ENCODE data around the gene BRICD5. TPM values are rescaled to one million over a fixed set of nuclear protein-coding genes. Genes with fewer than 3 reads are reported as not detected.
A peak's percentile ranks its signal among the peaks of the same experiment; 100 is the strongest.

BRICD5 gene
- total and polyA plus RNA-seq, 4 experiments from 2014 or later: 0.39 to 33.4 (median 32.4) TPM; not detected in 1

DNA sequence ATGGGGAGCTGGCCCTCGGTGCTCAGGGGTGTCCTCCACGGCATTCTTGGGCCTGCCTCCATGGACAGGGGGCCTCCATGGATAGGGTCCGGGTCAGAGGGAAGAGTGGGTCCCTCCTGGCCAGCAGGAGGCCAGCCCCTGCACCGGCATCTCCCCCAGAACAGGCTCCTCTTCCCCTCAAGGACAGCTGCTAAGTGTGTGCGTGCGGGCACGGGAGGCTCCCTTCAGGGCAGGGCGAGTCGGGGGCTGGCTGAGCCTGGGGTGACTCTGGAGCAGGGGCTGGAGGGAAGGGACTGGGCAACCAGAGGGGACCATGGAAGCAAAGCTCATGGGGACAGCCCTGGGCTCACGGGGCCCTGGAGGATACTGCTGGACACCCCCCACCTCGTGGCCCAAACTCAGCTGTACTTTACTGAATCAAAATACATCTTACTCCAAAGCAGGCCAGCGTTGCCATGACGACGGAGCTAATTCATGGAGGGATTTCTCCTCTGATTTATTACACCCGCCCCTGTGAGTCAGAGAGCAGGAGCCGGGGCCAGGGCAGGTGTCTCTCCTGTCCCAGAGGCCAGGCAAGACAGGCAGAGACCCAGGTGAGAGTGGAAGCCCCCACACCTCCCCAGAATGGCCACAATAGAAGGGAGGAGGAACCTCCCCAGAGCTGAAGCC lies 16.4 kb downstream of the BRICD5 start:
- no peaks in the 10 kb centered on the region for H3K9me3 ChIP-seq (ENCODE audit: control insufficient read depth in 1 of 2, low read length in 2 of 2)
- H3K4me3 Mint-ChIP-seq: peak overlapping the region in 1 of 8 donors; percentile 80
- no peaks in the 10 kb centered on the region for H3K36me3 Mint-ChIP-seq
- peaks cover 15 to 19% of the 10 kb centered on the region in 2 donors for H3K27me3 Mint-ChIP-seq
- H3K36me3 ChIP-seq (ENCODE audit: insufficient read depth, low read length): no peaks in the 10 kb centered on the region
- peak overlapping the region in 1 of 7 donors; percentile 55 for H3K27ac Mint-ChIP-seq
- intact Hi-C loops (cut with micrococcal nuclease): loop anchor here (2.0 kb wide), 1 partner anchor 75 kb away; the partner anchor contains the start of gene RNPS1
- H3K27ac ChIP-seq (ENCODE audit: low read depth, low read length): no peak overlapping the region
- no peaks in the 10 kb centered on the region for H3K9me3 Mint-ChIP-seq
- peaks cover 11% of the 10 kb centered on the region for H3K4me1 ChIP-seq (ENCODE audit: insufficient read depth, low read length)
- peaks cover 2 to 13% (median 7%) of the 10 kb centered on the region in 4 donors for H3K4me1 Mint-ChIP-seq
- ChIA-PET CTCF (ENCODE audit: partially characterized antibody) (interaction anchor here (0.7 to 3.3 kb wide), 21 partner anchors 22 to 308 kb away, joined by 3 to 42 read pairs (median 5); partner anchors contain the start of genes ABCA3, ECI1 and TEDC2), POLR2A (ENCODE audit: partially characterized antibody) (interaction anchor here (1.0 to 3.6 kb wide), 7 partner anchors 11 to 307 kb away, joined by 3 to 29 read pairs (median 9); partner anchors contain the start of genes ECI1, MLST8, PGP and TEDC2)
- no peak overlapping the region for H3K4me3 ChIP-seq (ENCODE audit: low read length in 2 of 2)
- H3K27me3 ChIP-seq (ENCODE audit: insufficient read depth, low read length): peaks cover 30% of the 10 kb centered on the region
- no peak for DNase-seq

DNA sequence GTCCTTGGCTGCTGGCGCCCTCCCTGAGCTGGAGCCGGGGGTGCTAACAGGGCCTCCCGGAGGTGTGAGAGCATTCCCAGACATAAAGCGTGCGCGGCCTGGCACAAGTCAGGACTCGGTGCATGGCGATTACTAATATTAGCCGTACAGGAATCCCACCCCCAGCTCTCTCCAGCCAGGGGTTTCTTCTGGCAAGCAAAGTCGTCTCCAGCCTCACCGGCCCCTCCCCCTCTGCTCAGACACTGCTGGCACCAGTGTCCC lies 19.3 kb downstream of the BRICD5 start:
- H3K4me3 Mint-ChIP-seq: no peak overlapping the region
- no peaks in the 10 kb centered on the region for H3K9me3 Mint-ChIP-seq
- CTCF ChIA-PET (ENCODE audit: partially characterized antibody): no interaction called here
- H3K27ac Mint-ChIP-seq: no peak overlapping the region
- H3K4me1 Mint-ChIP-seq: peaks cover 2 to 7% (median 4%) of the 10 kb centered on the region in 4 donors
- POLR2A ChIA-PET (ENCODE audit: partially characterized antibody): interaction anchor here (1.0 kb wide), 1 partner anchor 36 kb away, joined by 3 read pairs; no protein-coding TSS in a partner anchor
- Histone ChIP-seq H3K9me3 (ENCODE audit: control insufficient read depth in 1 of 2, low read length in 2 of 2) (no peaks in the 10 kb centered on the region), H3K27ac (ENCODE audit: low read depth, low read length) (no peak overlapping the region), H3K4me3 (ENCODE audit: low read length in 2 of 2) (no peak overlapping the region), H3K27me3 (ENCODE audit: insufficient read depth, low read length) (peaks cover 10% of the 10 kb centered on the region), H3K36me3 (ENCODE audit: insufficient read depth, low read length) (no peaks in the 10 kb centered on the region), H3K4me1 (ENCODE audit: insufficient read depth, low read length) (peaks cover 11% of the 10 kb centered on the region)
- no peak for DNase-seq
- H3K36me3 Mint-ChIP-seq: no peaks in the 10 kb centered on the region
- intact Hi-C loops (cut with micrococcal nuclease): no loop called here
- peaks cover 3 to 8% of the 10 kb centered on the region in 2 donors for H3K27me3 Mint-ChIP-seq

DNA sequence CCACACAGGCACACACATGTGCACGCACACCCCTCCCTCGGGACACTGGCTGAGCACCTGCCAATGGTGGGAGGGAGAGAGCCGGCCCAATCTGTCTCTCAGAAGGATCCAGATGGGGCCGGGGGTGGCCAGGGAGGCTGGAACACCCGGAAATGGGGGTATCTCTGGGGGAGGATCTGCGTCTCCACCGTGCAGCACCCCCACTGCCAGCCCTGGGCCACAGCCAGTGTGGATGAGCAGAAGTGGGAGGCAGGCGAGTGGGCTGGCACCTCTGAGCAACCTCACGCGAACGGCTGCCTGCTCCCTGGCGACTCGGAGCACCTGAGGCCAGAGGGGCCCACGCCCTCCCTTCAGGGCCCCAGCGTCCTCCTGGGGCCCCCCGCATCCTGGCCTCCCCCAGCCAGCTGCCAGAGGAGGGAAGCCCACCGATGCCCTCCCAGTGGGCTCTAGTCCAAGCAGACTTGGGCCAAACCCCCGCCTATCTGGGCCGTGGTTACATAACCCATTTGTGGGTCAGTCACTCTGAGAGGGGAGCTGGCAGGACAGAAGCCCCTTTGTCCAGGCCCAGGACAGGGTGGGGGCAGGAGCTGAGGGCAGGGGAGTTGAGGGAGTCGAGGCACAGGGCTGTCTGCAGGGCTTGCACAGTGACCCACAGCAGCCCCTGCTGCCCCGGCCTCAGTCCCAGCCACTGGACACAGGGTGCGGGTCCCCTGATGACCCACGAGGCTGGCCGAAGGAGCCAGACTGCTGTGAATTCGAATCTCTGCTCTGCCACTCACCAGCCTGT lies 19.8 kb downstream of the BRICD5 start:
- peaks cover 2 to 7% (median 4%) of the 10 kb centered on the region in 4 donors for H3K4me1 Mint-ChIP-seq

DNA sequence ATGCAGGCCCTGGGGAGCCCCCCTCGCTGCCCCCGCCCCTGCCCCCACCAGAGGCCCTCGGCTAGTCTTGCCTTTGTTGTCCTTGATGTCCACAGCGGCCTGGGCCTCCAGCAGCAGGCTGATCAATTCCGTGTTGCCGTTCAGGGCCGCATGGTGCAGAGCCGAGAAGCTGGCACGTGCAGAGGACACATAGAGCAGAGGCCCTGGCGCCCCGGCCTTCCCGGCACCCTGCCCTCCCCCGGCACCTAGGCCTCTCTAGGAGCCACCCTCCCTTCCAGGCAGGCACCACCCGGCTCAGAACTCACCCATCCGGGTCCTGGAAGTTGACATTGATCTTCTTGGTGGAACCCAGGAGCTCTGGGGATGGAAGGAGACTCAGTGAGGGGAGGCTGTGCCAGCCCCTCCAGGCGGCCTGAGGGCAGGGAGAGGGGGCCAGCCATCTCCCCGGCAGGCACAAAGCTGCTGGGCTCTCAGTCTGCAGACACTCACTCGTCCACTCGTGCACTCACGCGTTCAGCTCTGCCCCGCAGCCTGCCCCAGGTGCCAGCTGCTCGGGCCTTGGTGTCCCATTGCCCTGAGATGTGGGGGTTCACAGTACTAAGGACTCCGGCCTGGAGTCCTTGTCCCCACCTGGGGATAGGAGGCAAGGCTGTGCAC lies 20.5 kb downstream of the BRICD5 start:
- ChIA-PET CTCF (ENCODE audit: partially characterized antibody) (no interaction called here), POLR2A (ENCODE audit: partially characterized antibody) (interaction anchor here (1.0 kb wide), 1 partner anchor 35 kb away, joined by 3 read pairs; no protein-coding TSS in a partner anchor)
- Mint-ChIP-seq H3K27ac (no peak overlapping the region), H3K4me1 (peaks cover 2 to 6% (median 4%) of the 10 kb centered on the region in 4 donors), H3K9me3 (no peaks in the 10 kb centered on the region), H3K36me3 (no peaks in the 10 kb centered on the region), H3K27me3 (peaks cover 3 to 8% of the 10 kb centered on the region in 2 donors), H3K4me3 (no peak overlapping the region)
- Histone ChIP-seq H3K36me3 (ENCODE audit: insufficient read depth, low read length) (no peaks in the 10 kb centered on the region), H3K4me3 (ENCODE audit: low read length in 2 of 2) (no peak overlapping the region), H3K27me3 (ENCODE audit: insufficient read depth, low read length) (peaks cover 7% of the 10 kb centered on the region), H3K9me3 (ENCODE audit: control insufficient read depth in 1 of 2, low read length in 2 of 2) (no peaks in the 10 kb centered on the region), H3K4me1 (ENCODE audit: insufficient read depth, low read length) (peaks cover 3% of the 10 kb centered on the region), H3K27ac (ENCODE audit: low read depth, low read length) (no peak overlapping the region)
- no peak for DNase-seq
- intact Hi-C loops (cut with micrococcal nuclease): no loop called here

More for the DNA sequence above, 19.8 kb downstream of the BRICD5 start:
- Mint-ChIP-seq H3K27me3 (peaks cover 3 to 8% of the 10 kb centered on the region in 2 donors), H3K27ac (no peak overlapping the region), H3K36me3 (no peaks in the 10 kb centered on the region), H3K9me3 (no peaks in the 10 kb centered on the region), H3K4me3 (no peak overlapping the region)
- Histone ChIP-seq H3K27ac (ENCODE audit: low read depth, low read length) (no peak overlapping the region), H3K9me3 (ENCODE audit: control insufficient read depth in 1 of 2, low read length in 2 of 2) (no peaks in the 10 kb centered on the region), H3K36me3 (ENCODE audit: insufficient read depth, low read length) (no peaks in the 10 kb centered on the region), H3K4me1 (ENCODE audit: insufficient read depth, low read length) (peaks cover 10% of the 10 kb centered on the region), H3K27me3 (ENCODE audit: insufficient read depth, low read length) (peaks cover 10% of the 10 kb centered on the region), H3K4me3 (ENCODE audit: low read length in 2 of 2) (no peak overlapping the region)
- POLR2A ChIA-PET (ENCODE audit: partially characterized antibody): interaction anchor here (1.0 kb wide), 1 partner anchor 36 kb away, joined by 3 read pairs; no protein-coding TSS in a partner anchor
- DNase-seq: no peak
- CTCF ChIA-PET (ENCODE audit: partially characterized antibody): no interaction called here
- intact Hi-C loops (cut with micrococcal nuclease): no loop called here

DNA sequence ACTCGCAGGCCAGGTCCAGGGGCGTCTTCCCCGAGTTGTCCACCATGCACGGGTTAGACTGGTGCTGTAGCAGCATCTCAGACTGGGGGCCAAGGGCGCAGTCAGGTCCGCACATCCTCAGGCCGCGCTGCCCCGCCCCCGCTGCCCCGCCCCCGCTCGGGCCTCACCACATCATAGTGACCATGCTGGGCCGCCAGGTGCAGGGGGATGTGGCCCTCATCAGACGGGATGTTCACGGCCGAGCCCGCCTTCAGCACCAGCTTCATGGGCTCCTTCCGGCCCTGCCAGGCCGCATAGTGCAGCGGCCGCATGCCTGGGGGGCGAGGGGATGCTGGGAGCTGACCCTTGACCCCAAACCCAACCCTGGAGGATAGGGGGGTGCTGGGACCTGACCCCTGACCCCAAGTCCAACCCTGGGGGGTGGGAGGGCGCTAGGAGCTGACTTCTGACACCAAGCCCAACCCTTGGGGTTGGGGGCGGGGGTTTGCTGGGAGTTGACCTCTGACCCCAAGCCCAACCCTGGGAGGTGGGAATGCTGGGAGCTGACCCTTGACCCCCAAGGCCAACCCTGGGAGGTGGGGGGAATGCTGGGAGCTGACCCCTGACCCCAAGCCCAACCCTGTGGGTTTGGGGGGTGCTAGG lies 21.3 kb downstream of the BRICD5 start:
- no peak overlapping the region for H3K27ac Mint-ChIP-seq
- no peak for DNase-seq
- POLR2A ChIA-PET (ENCODE audit: partially characterized antibody): interaction anchor here (1.0 kb wide), 1 partner anchor 34 kb away, joined by 4 read pairs; the partner anchor contains the start of gene TRAF7

DNA sequence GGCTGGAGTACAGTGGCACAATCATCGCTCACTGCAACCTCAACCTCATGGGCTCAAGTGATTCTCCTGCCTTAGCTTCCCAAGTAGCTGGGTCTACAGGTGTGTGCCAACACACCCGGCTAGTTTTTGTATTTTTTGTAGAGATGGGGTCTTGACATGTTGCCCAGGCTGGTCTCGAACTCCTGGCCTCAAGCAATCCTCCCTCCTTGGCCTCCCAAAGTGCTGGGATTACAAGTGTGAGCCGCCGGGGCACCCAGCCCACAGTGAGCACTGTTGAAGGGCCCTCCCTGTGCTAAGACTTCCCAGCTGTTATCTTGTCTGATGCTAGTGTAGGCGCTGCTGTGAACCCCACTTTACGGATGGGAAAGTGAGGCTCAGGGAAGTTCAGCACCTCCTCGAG lies 22.3 kb downstream of the BRICD5 start:
- Mint-ChIP-seq H3K27me3 (peaks cover 0 to 3% of the 10 kb centered on the region in 2 donors), H3K9me3 (no peaks in the 10 kb centered on the region), H3K4me1 (no peaks in the 10 kb centered on the region), H3K4me3 (no peak overlapping the region), H3K36me3 (no peaks in the 10 kb centered on the region), H3K27ac (no peak overlapping the region)
- DNase-seq: no peak
- H3K36me3 ChIP-seq (ENCODE audit: insufficient read depth, low read length): no peaks in the 10 kb centered on the region
- CTCF ChIA-PET (ENCODE audit: partially characterized antibody): interaction anchor here (0.5 kb wide), 1 partner anchor 290 kb away, joined by 3 read pairs; no protein-coding TSS in a partner anchor
- H3K27ac ChIP-seq (ENCODE audit: low read depth, low read length): no peak overlapping the region
- POLR2A ChIA-PET (ENCODE audit: partially characterized antibody): interaction anchor here (0.7 to 1.0 kb wide), 2 partner anchors 10 to 33 kb away, joined by 3 to 4 read pairs; partner anchors contain the start of gene TRAF7
- no peaks in the 10 kb centered on the region for H3K27me3 ChIP-seq (ENCODE audit: insufficient read depth, low read length)
- H3K9me3 ChIP-seq (ENCODE audit: control insufficient read depth in 1 of 2, low read length in 2 of 2): no peaks in the 10 kb centered on the region
- intact Hi-C loops (cut with micrococcal nuclease): no loop called here
- no peak overlapping the region for H3K4me3 ChIP-seq (ENCODE audit: low read length in 2 of 2)
- H3K4me1 ChIP-seq (ENCODE audit: insufficient read depth, low read length): no peaks in the 10 kb centered on the region

More for the DNA sequence above, 21.3 kb downstream of the BRICD5 start:
- no peaks in the 10 kb centered on the region for H3K4me1 Mint-ChIP-seq
- H3K27me3 Mint-ChIP-seq: peaks cover 0 to 3% of the 10 kb centered on the region in 2 donors
- Histone ChIP-seq H3K36me3 (ENCODE audit: insufficient read depth, low read length) (no peaks in the 10 kb centered on the region), H3K9me3 (ENCODE audit: control insufficient read depth in 1 of 2, low read length in 2 of 2) (no peaks in the 10 kb centered on the region), H3K4me3 (ENCODE audit: low read length in 2 of 2) (no peak overlapping the region), H3K27me3 (ENCODE audit: insufficient read depth, low read length) (no peaks in the 10 kb centered on the region), H3K4me1 (ENCODE audit: insufficient read depth, low read length) (no peaks in the 10 kb centered on the region), H3K27ac (ENCODE audit: low read depth, low read length) (no peak overlapping the region)
- H3K9me3 Mint-ChIP-seq: no peaks in the 10 kb centered on the region
- CTCF ChIA-PET (ENCODE audit: partially characterized antibody): no interaction called here
- H3K36me3 Mint-ChIP-seq: no peaks in the 10 kb centered on the region
- no peak overlapping the region for H3K4me3 Mint-ChIP-seq
- intact Hi-C loops (cut with micrococcal nuclease): no loop called here
